Central memory CD4-positive, alpha-beta T cell (primary cell): ENCODE measurements around the gene MSH4.
"Not testable (repeated sequence)": the region's sequence is repeated elsewhere in the genome, so short reads cannot be mapped to it uniquely, and the experiment has no call there.

Experiments used
- DNase-seq: peaks from one replicate; pipeline ENCODE4 v3.0.0; 2022

MSH4 gene

DNA sequence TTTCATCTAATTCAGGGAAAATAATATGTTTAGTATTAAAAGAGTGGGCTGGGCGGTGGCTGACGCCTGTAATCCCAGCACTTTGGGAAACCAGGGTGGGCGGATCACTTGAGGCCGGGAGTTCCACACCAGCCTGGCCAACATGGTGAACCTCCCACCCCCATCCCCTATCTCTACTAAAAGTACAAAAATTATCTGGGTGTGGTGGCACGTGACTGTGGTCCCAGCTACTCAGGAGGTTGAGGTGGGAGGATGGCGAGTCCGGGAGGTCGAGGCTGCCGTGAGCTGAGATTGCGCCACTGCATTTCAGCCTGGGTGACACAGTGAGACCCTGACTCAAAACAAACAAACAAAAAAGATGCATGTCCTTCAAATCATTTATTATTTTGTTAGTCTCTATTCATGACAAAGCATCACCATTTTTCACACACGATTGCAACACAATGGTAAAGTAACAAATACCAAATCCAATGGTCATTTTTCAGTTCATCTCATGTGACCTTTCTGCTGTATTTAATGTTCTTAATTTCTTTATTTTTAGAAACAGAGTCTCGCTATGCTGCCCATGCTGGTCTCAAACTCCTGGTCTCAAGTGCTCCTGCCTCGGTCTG, 1.0 kb downstream of the MSH4 start:
- no peak for DNase-seq

DNA sequence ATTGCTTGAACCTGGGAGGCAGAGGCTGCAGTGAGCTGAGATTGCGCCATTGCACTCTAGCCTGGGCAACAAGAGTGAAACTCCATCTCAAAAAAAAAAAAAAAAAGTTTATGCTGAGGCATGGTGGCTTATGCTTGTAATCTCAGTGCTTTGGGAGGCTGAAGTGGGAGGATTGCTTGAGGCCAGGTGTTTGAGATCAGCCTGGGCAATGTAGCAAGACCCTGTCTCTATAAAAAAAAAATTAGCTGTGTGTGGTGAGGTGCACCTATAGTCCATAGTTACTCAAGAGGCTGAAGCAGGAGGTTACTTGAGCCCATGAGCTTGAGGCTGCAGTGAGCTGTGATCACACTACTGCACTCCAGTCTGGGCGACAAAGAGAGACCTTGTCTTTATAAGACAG, 4.8 kb downstream of the MSH4 start:
- DNase-seq = not testable (repeated sequence)

DNA sequence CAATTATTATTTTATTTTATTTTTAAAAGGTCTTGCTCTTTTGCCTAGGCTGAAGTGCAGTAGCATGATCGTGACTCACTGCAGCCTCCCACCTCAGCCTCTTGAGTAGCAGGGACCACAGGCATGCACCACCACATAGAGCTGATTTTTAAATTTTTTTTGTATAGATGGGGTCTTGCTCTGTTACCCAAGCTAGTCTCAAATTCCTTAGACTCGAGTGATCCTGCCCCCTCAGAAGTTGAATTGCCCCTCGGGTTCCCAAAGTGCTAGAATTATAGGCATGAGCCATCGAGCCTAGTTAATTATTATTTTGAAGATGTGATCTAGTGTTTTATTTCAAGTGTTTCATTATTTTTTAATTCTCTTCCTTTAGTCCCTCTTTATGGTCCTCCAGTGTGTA, 12.2 kb downstream of the MSH4 start:
- DNase-seq = no peak

DNA sequence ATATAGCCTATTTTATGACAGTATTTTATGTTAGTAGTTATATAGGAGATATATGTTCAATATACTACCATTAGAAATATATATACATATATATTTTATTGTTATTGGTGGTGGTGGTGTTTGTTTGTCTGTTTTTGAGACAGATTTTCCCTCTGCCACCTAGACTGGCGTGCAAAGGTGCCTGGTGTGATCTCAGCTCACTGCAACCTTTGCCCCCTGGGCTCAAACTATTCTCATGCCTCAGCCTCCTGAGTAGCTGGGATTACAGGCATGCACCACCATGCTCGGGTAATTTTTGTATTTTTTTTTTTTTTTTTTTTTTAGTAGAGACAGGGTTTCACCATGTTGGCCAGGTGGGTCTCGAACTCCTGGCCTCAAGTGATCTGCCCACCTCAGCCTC, 13.4 kb downstream of the MSH4 start:
- not testable (repeated sequence) for DNase-seq

DNA sequence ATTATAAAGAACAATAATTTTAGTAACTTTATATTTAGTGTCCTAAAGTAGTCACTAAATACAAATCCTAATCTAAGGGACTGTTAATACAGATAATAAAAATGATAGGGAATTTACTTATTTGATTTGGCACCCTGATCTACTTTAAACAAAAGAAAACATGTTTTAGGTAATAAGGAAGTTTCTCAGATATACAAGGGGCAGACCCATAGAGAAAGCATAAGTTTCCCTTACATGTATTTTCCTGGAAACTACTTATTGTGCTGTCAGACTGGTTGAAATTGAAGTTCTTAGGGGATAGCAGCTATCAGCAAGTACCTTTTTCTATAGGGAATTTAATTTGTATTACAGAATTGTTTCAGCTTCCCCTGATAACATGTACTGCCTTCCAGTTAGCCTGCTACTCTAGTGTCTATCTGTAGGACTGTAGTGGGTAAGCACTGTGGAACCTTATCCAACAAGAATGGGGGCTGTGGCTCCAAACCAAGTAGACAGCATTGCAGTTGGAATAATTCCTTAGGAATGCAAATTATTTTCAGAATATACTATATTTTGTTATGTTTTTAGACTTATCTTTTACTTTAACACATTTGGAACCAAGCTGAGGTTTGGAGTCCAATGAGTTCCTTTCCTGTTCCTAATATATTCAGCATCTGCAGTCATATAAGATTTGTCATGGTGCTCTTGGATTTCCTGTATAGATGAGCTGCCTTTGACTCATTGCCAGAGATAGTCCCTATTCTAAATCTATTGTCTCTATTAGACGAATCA, 14.7 kb downstream of the MSH4 start:
- no peak for DNase-seq

DNA sequence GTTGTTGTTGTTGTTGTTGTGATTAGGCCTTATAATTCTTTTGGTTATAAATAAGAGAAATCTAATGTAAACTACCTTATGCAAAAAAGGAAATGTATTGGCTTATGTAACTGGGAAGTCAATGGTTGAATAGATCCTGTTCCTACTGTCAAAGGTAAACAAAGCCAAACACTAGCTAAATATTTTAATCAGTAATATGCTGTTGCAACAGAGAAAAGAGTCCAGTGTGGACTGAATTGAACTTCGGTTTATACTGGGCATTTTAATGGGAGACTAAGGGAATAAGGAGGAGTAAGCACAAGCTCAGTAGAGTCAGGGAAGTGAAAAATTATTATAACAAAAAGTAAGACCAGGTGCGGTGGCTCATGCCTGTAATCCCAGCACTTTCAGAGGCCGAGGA, 15.4 kb downstream of the MSH4 start:
- DNase-seq = no peak

DNA sequence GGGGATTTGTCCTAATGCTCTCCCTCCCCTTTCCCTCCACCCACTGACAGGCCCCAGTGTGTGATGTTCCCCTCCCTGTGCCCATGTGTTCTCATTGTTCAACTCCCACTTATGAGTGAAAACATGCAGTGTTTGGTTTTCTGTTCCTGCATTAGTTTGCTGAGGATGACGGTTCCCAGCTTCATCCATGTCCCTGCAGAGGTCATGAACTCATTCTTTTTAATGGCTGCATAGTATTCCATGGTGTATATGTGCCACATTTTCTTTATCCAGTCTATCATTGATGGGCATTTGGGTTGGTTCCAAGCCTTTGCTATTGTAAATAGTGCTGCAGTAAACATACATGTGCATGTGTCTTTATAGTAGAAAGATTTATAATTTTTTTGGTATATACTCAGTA, 26.9 kb downstream of the MSH4 start:
- not testable (repeated sequence) for DNase-seq

DNA sequence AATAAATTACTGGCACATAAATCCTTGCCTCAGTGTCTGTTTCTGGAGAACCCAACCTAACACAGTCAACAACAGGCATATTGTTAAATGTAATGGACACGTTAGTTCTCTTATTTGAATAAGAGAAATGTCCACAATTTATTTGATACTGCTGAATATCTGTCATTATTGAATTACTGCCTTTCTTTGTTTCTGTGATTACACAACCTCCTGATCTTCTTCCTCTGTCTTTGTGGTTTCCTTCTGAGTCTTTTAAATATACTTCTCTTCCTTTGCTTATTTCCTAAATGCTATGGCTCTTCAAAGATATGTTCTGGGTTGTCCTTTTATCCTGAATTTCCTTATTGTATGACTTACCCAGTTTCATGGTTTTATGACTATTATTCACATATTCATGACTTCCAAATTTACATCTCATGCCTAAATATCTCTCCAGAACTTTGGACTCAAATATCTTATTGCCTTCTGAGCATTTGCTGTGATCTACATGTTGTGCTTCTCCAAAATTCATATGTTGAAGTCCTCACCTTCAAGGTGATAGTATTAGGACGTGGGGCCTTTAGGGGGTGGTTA, 39.9 kb downstream of the MSH4 start:
- no peak for DNase-seq

DNA sequence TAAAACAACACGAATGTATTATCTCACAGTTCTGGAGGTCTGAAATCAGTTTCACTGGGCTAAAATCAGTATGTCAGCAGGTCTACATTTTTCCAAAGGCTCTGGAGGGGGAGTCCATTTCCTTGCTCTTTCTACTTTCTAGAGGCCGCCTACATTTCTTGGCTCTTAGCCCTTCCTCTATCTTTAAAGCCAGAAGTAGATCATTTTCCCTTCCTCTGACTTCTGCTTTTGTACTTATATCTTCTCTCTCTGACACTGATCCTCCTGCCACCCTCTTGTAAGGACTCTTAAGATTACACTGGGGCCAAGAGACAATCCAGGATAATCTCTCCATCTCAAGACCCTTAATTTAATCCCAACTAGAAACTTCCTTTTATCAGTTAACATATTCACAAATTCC, 41.4 kb downstream of the MSH4 start:
- DNase-seq = no peak

DNA sequence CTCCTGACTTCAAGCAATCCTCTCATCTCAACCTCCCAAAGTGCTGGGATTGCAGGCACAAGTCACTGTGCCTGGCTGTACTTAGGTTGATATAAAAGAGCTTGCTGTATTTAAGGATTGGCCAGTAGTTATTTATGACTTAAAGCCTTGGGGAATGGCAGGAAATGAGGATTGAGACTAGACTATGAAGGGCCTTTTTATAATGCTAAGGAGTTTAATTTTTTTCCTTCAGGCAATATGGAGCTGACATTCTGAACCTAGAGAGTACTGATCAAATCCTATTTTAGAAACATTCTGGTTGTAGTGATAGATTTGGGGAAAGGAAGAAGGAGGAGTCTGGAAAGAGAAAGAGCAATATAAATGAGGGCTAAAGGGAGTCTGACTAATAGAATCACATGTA, 44.7 kb downstream of the MSH4 start:
- DNase-seq = no peak

DNA sequence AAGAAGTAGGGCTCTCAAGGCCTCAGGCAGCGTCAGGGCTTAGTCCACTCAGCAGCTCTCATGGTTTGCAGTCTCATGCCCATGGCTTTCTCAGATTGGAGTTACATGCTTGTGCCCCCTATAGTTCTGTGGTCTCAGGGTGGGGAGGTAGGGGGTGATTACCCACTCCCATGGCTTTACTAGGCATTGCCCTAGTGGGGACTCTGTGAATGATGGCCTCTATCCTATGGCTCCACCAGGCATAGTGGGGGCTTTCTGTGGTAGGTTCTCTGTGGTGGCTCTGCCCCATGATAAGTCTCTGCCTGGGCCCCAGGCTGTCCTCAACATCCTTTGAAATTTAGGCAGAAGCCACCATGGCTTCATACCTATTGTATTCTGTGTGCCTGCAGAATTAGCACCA, 48.9 kb downstream of the MSH4 start:
- no peak for DNase-seq

DNA sequence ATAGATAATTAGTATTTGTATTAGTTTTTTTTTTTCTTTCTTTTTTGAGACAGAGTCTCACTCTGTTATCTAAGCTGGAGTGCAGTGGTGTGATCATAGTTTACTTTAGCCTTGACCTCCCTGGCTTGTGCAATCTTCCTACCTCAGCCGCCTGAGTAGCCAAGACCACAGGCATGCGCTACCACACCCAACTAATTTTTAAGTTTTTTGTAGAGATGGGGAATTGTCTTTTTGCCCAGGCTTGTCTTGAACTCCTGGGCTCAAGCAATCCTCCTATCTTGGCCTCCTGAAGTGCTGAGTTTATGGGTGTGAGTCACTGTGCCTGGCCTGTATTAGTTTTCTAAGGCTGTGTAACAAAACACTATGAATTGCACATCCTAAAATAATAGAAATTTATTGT, 58.3 kb downstream of the MSH4 start:
- DNase-seq = no peak

DNA sequence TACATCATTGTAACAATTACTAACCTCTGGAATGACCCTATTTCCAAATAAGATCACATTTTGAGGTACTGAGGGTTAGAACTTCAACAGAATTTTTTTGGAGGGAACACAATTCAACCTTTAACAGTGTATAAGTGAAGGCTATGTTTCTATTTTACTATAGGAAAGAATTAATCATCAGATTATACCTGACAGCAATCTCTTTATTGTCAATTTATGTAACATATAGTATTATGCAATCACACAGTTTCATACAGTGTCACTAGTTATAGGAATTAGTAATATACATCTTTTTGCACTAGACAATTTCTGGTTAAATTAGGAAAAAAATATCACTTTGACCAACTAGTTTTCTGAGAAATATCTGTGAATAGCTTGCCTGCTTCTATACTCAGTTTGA, 59.1 kb downstream of the MSH4 start:
- no peak for DNase-seq

DNA sequence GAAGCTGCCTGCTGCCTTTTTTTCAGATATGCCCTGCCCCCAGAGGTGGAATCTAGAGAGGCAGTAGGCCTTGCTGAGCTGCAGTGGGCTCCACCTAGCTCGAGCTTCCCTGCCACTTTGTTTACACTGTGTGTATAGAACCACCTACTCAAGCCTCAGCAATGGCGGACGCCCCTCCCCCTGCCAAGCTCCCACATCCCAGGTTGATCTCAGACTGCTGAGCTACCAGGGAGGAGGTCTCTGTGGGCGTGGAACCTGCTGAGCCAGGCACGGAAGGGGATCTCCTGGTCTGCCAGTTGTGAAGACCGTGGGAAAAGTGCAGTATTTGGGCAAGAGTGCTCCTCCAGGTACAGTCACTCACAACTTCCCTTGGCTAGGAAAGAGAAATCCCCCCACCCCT, 65.1 kb downstream of the MSH4 start:
- no peak for DNase-seq

DNA sequence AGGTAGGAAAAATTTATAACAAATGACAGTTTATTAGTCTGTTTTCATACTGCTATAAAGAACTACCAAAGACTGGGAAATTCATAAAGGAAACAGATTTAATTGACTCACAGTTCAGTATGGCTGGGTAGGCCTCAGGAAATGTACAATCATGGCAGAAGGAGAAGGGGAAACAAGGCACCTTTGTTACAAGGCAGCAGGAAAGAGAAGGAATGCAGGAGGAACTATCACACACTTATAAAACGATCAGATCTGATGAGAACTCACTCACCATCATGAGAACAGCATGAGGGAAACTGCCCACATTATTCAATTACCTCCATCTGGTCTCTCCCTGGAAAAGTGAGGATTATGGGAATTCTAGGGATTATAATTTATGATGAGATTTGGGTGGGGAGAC, 74.3 kb downstream of the MSH4 start:
- no peak for DNase-seq

DNA sequence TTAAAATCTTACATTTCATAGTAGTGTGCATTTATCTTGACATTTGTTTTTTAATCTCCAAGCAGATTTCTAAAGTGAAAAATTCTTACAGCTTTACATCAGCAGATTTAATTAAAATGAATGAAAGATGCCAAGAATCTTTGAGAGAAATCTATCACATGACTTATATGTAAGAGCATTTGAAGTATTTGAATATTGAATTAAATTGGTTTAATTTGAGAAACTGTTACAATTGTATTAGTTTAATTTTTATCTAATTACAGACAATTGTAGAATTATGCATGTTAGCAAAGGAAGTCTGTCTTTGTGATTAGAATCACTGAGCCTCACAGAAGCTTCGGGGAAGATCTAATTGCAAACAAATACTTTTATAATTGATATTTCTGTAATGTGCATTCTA, 83.3 kb downstream of the MSH4 start:
- no peak for DNase-seq

DNA sequence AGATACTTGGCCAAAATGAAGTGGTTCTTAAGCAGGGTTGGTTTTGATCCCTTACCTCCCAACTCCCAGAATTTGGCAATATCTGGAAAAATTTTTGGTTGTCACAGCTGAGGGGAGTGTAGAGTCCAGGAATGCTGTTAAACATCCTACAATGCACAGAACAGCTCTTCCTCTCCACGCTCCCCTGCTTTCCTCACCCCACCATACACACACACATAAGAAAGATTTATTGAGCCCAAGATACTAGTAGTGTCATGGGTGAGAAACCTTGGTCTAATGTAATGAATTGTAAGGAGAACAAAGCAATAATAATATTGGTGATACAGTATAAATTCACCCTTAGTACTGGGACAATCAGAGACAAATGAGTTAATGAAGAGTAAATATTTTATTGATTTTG, 87.8 kb downstream of the MSH4 start:
- no peak for DNase-seq

DNA sequence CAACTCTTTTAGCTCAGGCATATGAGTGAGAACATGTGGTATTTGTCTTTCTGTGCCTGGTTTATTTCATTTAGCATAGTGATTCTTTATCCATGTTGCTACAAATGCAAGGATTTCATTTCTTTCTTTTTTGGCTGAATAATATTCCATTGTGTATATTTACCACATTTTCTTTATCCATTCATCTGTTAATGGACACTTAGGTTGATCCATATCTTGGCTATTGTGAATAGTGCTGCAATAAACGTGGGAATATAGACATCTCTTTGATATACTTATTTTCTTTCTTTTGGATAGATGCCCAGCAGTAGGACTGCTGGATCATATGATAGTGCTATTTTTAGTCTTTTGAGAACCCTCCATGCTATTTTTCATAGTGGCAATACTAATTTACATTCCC, 104.7 kb downstream of the MSH4 start:
- DNase-seq = no peak

DNA sequence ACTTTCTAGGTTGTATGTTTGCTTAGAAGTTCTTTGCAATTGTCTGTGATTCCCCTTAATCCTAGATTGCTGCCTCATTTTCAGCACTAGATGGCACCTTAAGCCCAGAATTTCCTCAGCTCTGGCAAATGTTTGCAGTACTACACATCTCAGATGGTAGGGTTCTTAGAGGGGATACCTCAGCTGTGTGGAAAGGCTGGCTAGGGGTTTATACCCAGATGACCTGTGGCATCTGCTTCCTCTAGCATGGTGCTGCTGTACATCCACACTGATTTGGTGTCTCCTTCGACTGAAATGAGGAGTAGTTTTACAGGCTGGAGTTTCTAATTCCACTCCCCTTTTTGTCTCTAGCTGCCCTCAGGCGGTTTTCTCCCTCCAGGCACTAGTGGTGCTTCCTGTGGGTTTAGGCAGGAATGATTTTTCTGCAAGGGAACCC, 112.1 kb downstream of the MSH4 start:
- no peak for DNase-seq

DNA sequence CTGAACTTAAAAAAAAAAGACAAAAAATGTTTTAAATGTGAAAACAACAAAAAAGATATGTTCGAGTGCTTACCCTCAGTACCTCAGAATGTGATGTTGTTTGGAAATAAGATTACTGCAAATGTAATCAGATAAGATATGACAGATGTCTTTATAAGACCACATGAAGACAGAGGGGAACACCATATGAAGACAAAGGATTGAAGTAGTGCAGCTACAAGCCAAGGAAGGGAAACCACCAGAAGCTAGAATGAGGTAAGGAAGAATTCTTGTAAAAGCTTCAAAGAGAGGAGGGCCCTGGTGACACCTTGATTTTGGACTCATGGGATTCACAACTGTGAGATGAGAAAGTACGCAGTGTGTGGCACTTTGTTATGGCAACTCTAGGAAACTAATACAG, 120.2 kb downstream of the MSH4 start:
- DNase-seq = no peak

DNA sequence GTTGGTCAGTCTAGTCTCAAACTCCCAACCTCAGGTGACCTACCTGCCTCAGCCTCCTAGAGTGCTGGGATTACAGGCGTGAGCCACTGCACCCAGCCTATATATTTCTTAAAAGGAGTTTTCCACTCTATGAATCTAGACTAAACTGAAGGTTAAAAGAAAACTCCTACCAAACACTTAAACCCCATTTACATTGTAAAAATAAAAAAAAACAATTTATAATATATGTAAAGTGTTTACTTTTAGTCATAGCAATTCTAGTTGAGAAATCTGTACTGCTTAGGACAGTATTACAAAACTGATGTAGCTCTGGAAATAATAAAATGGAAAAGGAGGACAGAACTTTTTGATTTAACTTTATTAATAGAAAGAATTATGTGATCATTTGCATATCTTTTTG, 126.0 kb downstream of the MSH4 start:
- DNase-seq = no peak

DNA sequence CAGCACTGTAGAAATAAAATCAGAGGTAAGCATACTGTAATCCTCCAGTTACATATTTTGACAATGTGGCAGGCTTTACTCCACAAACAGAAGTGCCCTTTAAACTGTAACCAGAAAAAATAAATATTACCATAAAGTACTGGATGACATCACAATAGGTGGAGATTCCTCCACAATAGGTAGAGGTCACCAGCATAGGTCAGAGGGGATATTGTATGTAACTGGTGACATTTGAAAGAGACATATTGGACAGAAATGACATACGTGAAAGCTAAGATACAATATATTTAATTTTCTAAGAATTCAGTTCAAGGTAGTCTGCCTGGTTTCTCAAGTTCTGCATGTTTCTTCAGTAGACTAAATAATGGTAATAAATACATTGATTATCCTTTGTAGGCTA, 135.6 kb downstream of the MSH4 start, which contains the start of gene ASB17:
ASB17 (minus strand) TSS at position 101 of the 400 bp plus-strand sequence. CDS start 113 bp downstream, outside the sequence.
- no peak for DNase-seq

DNA sequence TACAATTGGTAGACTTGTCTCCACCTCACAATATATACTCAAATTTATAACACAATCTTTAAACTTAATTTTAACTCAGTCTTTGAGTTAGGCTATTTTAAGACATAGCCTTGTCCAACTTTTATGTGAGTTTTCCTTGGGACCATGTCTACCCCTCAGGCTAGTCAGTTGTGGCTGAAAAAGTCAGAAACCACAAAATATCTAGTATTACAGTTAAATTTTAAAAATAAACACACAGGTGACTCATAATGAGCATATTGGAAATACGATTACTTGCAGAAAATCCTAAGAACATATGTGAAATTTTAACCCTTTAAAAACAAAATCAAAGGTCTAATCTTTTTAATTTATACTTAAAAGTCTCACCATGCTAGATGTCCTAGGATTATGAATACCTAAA, 140.4 kb downstream of the MSH4 start:
- no peak for DNase-seq

DNA sequence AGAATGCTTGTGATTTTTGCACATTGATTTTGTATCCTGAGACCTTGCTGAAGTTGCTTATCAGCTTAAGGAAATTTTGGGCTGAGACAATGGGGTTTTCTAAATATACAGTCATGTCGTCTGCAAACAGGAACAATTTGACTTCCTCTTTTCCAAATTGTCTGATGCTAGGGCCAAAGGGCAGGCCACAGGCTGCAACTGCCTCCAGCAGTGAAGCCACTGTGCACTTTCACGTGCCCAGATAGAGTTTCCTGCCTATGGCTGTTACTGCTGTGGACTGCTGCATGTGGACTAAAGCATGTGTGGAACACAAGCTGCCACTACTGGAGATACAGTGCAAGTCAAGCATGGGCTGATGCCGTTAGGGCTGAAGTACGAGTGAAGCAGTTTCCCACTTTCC, 146.4 kb downstream of the MSH4 start:
- not testable (repeated sequence) for DNase-seq
